GM12891 (cell line): ENCODE measurements around the gene HNRNPAB.

ENCODE experiments used
- POLR2A ChIP-seq: IDR thresholded peaks from 2 replicates; pipeline ENCODE4 v1.6.1; 2011; ENCODE audit warnings: low read depth, low read length, control low read depth
- POLR2AphosphoS5 ChIP-seq: IDR thresholded peaks from 2 replicates; pipeline ENCODE4 v1.6.1; 2011; ENCODE audit warnings: low read depth, low read length, control low read depth
- SPI1 ChIP-seq: IDR thresholded peaks from 2 replicates; pipeline ENCODE4 v1.6.1; 2011; ENCODE audit warnings: low read depth, low read length, control low read depth
- TAF1 ChIP-seq: IDR thresholded peaks from 2 replicates; pipeline ENCODE4 v1.6.1; 2011; ENCODE audit warnings: low read depth, low read length, control low read depth

- TF ChIP-seq POLR2A (no peak), TAF1 (no peak), SPI1 (no peak), POLR2AphosphoS5 (peak; percentile 41; the same call in 1 of the 2 replicates)
Measured at GRCh38 chr5:178218237-178218776, 14.0 kb downstream of the HNRNPAB start.
